AG04449 (cell line): Measurements from ENCODE around the gene UIMC1.

Experiments
- CTCF ChIA-PET: fragments of 350-600 bp; formaldehyde crosslinking; extraction: SDS; loops from one replicate; lab custom pipeline; 2021; ENCODE audit warnings: antibody characterized with exemption; lab: Yijun Ruan, JAX
- POLR2A ChIA-PET: fragments of 400-600, 350-600 bp; formaldehyde crosslinking; extraction: SDS; loops from one replicate; lab custom pipeline; 2020; ENCODE audit warnings: antibody characterized with exemption, inconsistent platforms; lab: Yijun Ruan, JAX
- DNase-seq: peaks from one replicate; pipeline ENCODE4 v3.0.0-alpha.2; 2010; ENCODE audit warnings: low read depth, low spot score
- H3K4me3 ChIP-seq: 2 replicates; pipeline ENCODE4 v1.5.1; 2011; ENCODE audit warnings: low read depth, mild to moderate bottlenecking, control low read depth, low read length
- CTCF ChIP-seq: IDR thresholded peaks from one replicate; pipeline ENCODE4 v1.5.1; 2011; ENCODE audit warnings: mild to moderate bottlenecking, moderate library complexity, low read length, control low read depth, inconsistent platforms; ENCODE audit not compliant: insufficient read depth; ENCODE audit errors: missing control alignments

The UIMC1 gene

GRCh38 chr5:176884571-176884890 lies 122.0 kb downstream of the UIMC1 start:
- TF ChIP-seq CTCF, result no peak
- DNase-seq, result no peak
- ChIA-PET POLR2A (no interaction called here), CTCF (no interaction called here)
- H3K4me3 ChIP-seq, result no peak overlapping the region

GRCh38 chr5:176883700-176884570 lies 122.6 kb downstream of the UIMC1 start:
- POLR2A ChIA-PET, result no interaction called here

GRCh38 chr5:176882567-176882903 lies 124.0 kb downstream of the UIMC1 start:
- POLR2A ChIA-PET, result no interaction called here
- CTCF ChIA-PET, result no interaction called here
- no peak for DNase-seq
- H3K4me3 ChIP-seq, result no peak overlapping the region
- no peak for TF ChIP-seq CTCF

More at GRCh38 chr5:176883700-176884570, 122.6 kb downstream of the UIMC1 start:
- CTCF ChIA-PET, result no interaction called here
- DNase-seq, result no peak
- no peak overlapping the region for H3K4me3 ChIP-seq
- TF ChIP-seq CTCF, result no peak

GRCh38 chr5:176881816-176882566 lies 124.6 kb downstream of the UIMC1 start:
- ChIA-PET CTCF (no interaction called here), POLR2A (no interaction called here)
- no peak for DNase-seq
- H3K4me3 ChIP-seq, result no peak overlapping the region
- no peak for TF ChIP-seq CTCF

GRCh38 chr5:176881021-176881749 lies 125.4 kb downstream of the UIMC1 start:
- no peak for DNase-seq
- no peak for TF ChIP-seq CTCF
- CTCF ChIA-PET, result no interaction called here
- no peak overlapping the region for H3K4me3 ChIP-seq
- POLR2A ChIA-PET, result no interaction called here
